ENCODE data around the gene TNK2.
"Not testable (repeated sequence)": the region's sequence is repeated elsewhere in the genome, so short reads cannot be mapped to it uniquely, and the experiment has no call there.

The TNK2 gene

GRCh38 chr3:195873971-195874370, 34.4 kb downstream of the TNK2 start:
- TF ChIP-seq, protein P1, sequence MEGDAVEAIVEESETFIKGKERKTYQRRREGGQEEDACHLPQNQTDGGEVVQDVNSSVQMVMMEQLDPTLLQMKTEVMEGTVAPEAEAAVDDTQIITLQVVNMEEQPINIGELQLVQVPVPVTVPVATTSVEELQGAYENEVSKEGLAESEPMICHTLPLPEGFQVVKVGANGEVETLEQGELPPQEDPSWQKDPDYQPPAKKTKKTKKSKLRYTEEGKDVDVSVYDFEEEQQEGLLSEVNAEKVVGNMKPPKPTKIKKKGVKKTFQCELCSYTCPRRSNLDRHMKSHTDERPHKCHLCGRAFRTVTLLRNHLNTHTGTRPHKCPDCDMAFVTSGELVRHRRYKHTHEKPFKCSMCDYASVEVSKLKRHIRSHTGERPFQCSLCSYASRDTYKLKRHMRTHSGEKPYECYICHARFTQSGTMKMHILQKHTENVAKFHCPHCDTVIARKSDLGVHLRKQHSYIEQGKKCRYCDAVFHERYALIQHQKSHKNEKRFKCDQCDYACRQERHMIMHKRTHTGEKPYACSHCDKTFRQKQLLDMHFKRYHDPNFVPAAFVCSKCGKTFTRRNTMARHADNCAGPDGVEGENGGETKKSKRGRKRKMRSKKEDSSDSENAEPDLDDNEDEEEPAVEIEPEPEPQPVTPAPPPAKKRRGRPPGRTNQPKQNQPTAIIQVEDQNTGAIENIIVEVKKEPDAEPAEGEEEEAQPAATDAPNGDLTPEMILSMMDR (conservative IDR thresholded peaks at IDR 0.05): no peak
- no peak overlapping the region for H3K27ac ChIP-seq

DNA sequence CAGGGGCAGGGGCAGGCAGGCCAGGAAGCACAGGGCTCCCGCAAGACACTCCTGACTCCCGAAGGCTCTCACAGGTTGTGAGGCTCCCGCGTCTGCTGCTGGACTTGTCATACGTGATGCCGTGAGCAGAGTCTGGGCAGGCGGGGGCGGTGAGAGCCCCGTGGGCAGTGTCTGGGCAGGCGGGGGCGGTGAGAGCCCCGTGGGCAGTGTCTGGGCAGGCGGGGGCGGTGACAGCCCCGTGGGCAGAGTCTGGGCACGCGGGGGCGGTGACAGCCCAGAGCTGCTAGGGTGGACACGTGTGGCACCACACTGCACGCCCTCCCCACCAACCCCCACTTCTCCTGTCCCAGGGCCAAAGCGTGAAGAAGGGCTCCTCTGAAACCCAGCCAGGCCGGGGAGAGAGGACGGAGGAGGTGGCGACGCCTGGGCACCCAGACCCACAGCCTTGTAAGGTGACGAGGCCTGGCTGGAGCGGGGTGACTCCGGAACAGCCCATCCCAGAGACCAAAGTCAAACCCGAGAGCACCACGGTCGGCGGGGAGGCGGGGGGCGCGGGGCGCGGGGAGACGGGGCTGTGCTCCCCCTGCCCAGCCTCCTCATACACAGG, 35.0 kb downstream of the TNK2 start:
- H3K27ac ChIP-seq: no peak overlapping the region
- TF ChIP-seq, protein P1 (conservative IDR thresholded peaks at IDR 0.05): no peak

- no peak overlapping the region for H3K27ac ChIP-seq
- TF ChIP-seq, protein P1 (conservative IDR thresholded peaks at IDR 0.05): no peak
These were observed 35.6 kb downstream of the TNK2 start for GRCh38 chr3:195872800-195873199.

GRCh38 chr3:195872097-195872496, 36.3 kb downstream of the TNK2 start:
- TF ChIP-seq, protein P1 (conservative IDR thresholded peaks at IDR 0.05): no peak
- no peak overlapping the region for H3K27ac ChIP-seq

GRCh38 chr3:195871686-195872085, 36.7 kb downstream of the TNK2 start:
- not testable (repeated sequence) for H3K27ac ChIP-seq

- TF ChIP-seq, protein P1 (conservative IDR thresholded peaks at IDR 0.05): no peak
- no peak overlapping the region for H3K27ac ChIP-seq
These were observed 37.4 kb downstream of the TNK2 start for GRCh38 chr3:195870937-195871336.

DNA sequence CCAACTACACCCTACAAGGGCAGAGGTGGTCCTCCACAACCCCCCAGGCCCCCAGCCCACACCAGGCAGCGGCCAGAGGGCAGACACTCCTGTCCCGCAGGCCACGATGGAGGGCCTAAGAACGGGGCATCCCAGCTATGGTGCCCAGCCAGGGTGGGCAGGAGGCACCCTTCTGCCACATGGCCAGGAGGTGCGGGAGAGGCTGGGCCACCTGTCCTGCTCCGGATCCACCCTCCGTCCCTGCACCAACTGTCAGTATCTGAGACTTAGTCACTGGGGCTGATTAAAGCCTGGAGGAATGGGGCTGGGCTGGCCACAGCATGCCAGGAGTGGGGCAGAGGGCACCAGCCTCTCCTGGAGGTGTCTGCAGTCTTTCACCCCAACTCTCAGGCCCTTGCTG, 37.9 kb downstream of the TNK2 start:
- H3K27ac ChIP-seq: no peak overlapping the region
- TF ChIP-seq, protein P1 (conservative IDR thresholded peaks at IDR 0.05): no peak

DNA sequence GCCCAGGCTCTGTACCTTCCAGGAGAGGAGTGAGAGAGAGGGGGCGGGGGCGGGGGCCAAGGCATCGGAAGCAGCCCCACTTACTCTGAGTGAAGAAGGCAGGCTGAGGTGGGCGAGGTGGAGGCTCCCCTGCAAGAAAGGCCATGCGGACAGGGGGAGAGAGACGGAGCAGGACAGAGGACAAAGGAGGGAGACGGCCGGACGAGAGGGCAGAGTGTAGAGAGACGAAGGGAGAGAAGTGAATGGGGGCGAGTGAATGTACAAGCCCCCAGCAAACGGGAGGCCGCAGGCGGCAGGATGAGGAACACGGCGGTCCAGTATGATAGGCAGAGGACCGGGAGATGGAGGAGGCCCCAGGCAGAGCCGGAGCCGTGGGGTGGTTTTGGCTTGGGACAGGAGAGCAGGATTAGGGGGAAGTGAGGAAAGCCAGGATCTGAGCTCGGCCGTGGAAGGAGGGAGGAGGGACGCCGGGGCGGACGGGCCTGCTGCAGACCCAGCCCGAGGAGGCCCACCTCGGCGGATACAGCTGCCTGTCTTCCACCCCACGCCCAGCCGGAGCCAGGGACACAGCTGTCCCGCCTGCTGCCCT, 38.8 kb downstream of the TNK2 start:
- no peak overlapping the region for H3K27ac ChIP-seq
- TF ChIP-seq, protein P1 (conservative IDR thresholded peaks at IDR 0.05): no peak
